ENCODE data around the gene KLRF1.
"Not testable (repeated sequence)": the region's sequence is repeated elsewhere in the genome, so short reads cannot be mapped to it uniquely, and the experiment has no call there.

KLRF1 gene

GRCh38 chr12:9870286-9870866, 43.1 kb downstream of the KLRF1 start:
- DNase-seq (ENCODE audit: low read depth) = no peak

GRCh38 chr12:9872162-9872561, 44.9 kb downstream of the KLRF1 start:
- DNase-seq (ENCODE audit: low read depth) = no peak

- no peak for DNase-seq (ENCODE audit: low read depth)
Observed at GRCh38 chr12:9872742-9873141, 45.5 kb downstream of the KLRF1 start.

- not testable (repeated sequence) for DNase-seq (ENCODE audit: low read depth)
Observed at GRCh38 chr12:9876120-9876519, 48.8 kb downstream of the KLRF1 start.

- DNase-seq (ENCODE audit: low read depth) = no peak
Observed at GRCh38 chr12:9880532-9881078, 53.3 kb downstream of the KLRF1 start.

GRCh38 chr12:9881246-9881645, 54.0 kb downstream of the KLRF1 start, which contains the start of gene KLRF2:
Gene KLRF2, plus strand, starts transcription at chr12:9881489. Its CDS starts 107 bp downstream, at chr12:9881596.
- DNase-seq (ENCODE audit: low read depth) = no peak

- DNase-seq (ENCODE audit: low read depth) = no peak
Observed at GRCh38 chr12:9881988-9882387, 54.7 kb downstream of the KLRF1 start.

GRCh38 chr12:9883175-9883574, 55.9 kb downstream of the KLRF1 start:
- no peak for DNase-seq (ENCODE audit: low read depth)

GRCh38 chr12:9888665-9889273, 61.5 kb downstream of the KLRF1 start:
- DNase-seq (ENCODE audit: low read depth) = no peak

Data from activated T-helper 9 cell treated with anti-CD3 and anti-CD28 coated beads, Interleukin-2, amount 50 U/mL, for 16 hours (primary cell).